Activated T-helper 17 cell treated with anti-CD3 and anti-CD28 coated beads, Interleukin-2, amount 50 U/mL, for 72 hours (primary cell): ENCODE results near the gene ZNF503. TPM values are rescaled to one million over a fixed set of nuclear protein-coding genes. Genes with fewer than 3 reads are reported as not detected.
A peak's percentile ranks its signal among the peaks of the same experiment; 100 is the strongest.

Experiments used
- ATAC-seq: fragments of 150-1000 bp; cut with Tn5 transposase; replicated peaks from 2 replicates; pipeline ENCODE4 v1.10.0; 2021; ENCODE audit warnings: mild to moderate bottlenecking, moderate library complexity
- H3K27ac Mint-ChIP-seq: one replicate; pipeline ENCODE4 v1.8.0; 2022; ENCODE audit warnings: mixed read lengths
- H3K27me3 Mint-ChIP-seq: one replicate; pipeline ENCODE4 v1.8.0; 2022; ENCODE audit warnings: mixed read lengths
- H3K36me3 Mint-ChIP-seq: one replicate; pipeline ENCODE4 v1.8.0; 2022; ENCODE audit warnings: low read depth, mild to moderate bottlenecking, mixed read lengths
- H3K4me1 Mint-ChIP-seq: one replicate; pipeline ENCODE4 v1.8.0; 2022; ENCODE audit warnings: mixed read lengths
- H3K4me3 Mint-ChIP-seq: one replicate; pipeline ENCODE4 v1.8.0; 2022; ENCODE audit warnings: mild to moderate bottlenecking, mixed read lengths
- H3K9me3 Mint-ChIP-seq: one replicate; pipeline ENCODE4 v1.8.0; 2022; ENCODE audit warnings: mixed read lengths
- total RNA-seq, 2 donors: library from RNA; stranded (reverse); gene quantifications; one replicate each; pipeline ENCODE4 v1.2.3, GENCODE V29; 2022

ZNF503 gene
- total RNA-seq, 2 donors from 2014 or later: 0.13 to 0.30 TPM

GRCh38 chr10:75405598-75406461, 4.3 kb upstream of the ZNF503 start:
- Mint-ChIP-seq H3K9me3 (peaks cover 6% of the 10 kb centered on the region), H3K4me1 (peaks cover 14% of the 10 kb centered on the region), H3K27ac (no peak overlapping the region), H3K4me3 (no peak overlapping the region), H3K36me3 (peaks cover 21% of the 10 kb centered on the region), H3K27me3 (peaks cover 48% of the 10 kb centered on the region)
- no peak for ATAC-seq

- no peak for ATAC-seq
- Mint-ChIP-seq H3K4me3 (no peak overlapping the region), H3K4me1 (peaks cover 14% of the 10 kb centered on the region), H3K27me3 (peaks cover 43% of the 10 kb centered on the region), H3K36me3 (peaks cover 21% of the 10 kb centered on the region), H3K27ac (no peak overlapping the region), H3K9me3 (peaks cover 3% of the 10 kb centered on the region)
Observed at GRCh38 chr10:75404815-75405597, 3.4 kb upstream of the ZNF503 start.

GRCh38 chr10:75403939-75404814, 2.6 kb upstream of the ZNF503 start:
- H3K27ac Mint-ChIP-seq: no peak overlapping the region
- peaks cover 3% of the 10 kb centered on the region for H3K9me3 Mint-ChIP-seq
- ATAC-seq: no peak
- peak overlapping the region; percentile 70 for H3K4me3 Mint-ChIP-seq
- peaks cover 40% of the 10 kb centered on the region for H3K27me3 Mint-ChIP-seq
- H3K4me1 Mint-ChIP-seq: peaks cover 14% of the 10 kb centered on the region
- H3K36me3 Mint-ChIP-seq: peaks cover 21% of the 10 kb centered on the region

- peaks cover 14% of the 10 kb centered on the region for H3K4me1 Mint-ChIP-seq
- H3K9me3 Mint-ChIP-seq: peaks cover 3% of the 10 kb centered on the region
- no peak for ATAC-seq
- peaks cover 42% of the 10 kb centered on the region for H3K27me3 Mint-ChIP-seq
- H3K27ac Mint-ChIP-seq: no peak overlapping the region
- peaks cover 21% of the 10 kb centered on the region for H3K36me3 Mint-ChIP-seq
- peak overlapping the region; percentile 70 for H3K4me3 Mint-ChIP-seq
Observed at GRCh38 chr10:75403144-75403938, 1.8 kb upstream of the ZNF503 start.

GRCh38 chr10:75402486-75403143, 1.1 kb upstream of the ZNF503 start:
- Mint-ChIP-seq H3K4me3 (peak overlapping the region; percentile 70), H3K4me1 (peaks cover 14% of the 10 kb centered on the region), H3K27me3 (peaks cover 42% of the 10 kb centered on the region), H3K36me3 (peaks cover 21% of the 10 kb centered on the region), H3K9me3 (peaks cover 3% of the 10 kb centered on the region), H3K27ac (no peak overlapping the region)
- ATAC-seq: no peak

- H3K27ac Mint-ChIP-seq: no peak overlapping the region
- H3K27me3 Mint-ChIP-seq: peaks cover 30% of the 10 kb centered on the region
- peaks cover 10% of the 10 kb centered on the region for H3K4me1 Mint-ChIP-seq
- peak overlapping the region; percentile 73 for H3K4me3 Mint-ChIP-seq
- peaks cover 21% of the 10 kb centered on the region for H3K36me3 Mint-ChIP-seq
- H3K9me3 Mint-ChIP-seq: peaks cover 3% of the 10 kb centered on the region
- peak; percentile 41 for ATAC-seq
Observed at GRCh38 chr10:75400771-75401568, 594 bp downstream of the ZNF503 start.

GRCh38 chr10:75400163-75400770, 1.3 kb downstream of the ZNF503 start:
- Mint-ChIP-seq H3K36me3 (peaks cover 16% of the 10 kb centered on the region), H3K9me3 (no peaks in the 10 kb centered on the region), H3K4me3 (peak overlapping the region; percentile 73), H3K27me3 (peaks cover 25% of the 10 kb centered on the region), H3K4me1 (peaks cover 10% of the 10 kb centered on the region), H3K27ac (no peak overlapping the region)
- no peak for ATAC-seq

GRCh38 chr10:75399461-75400162, 2.0 kb downstream of the ZNF503 start:
- Mint-ChIP-seq H3K27me3 (peaks cover 30% of the 10 kb centered on the region), H3K36me3 (peaks cover 21% of the 10 kb centered on the region), H3K4me3 (peak overlapping the region; percentile 73), H3K4me1 (peaks cover 16% of the 10 kb centered on the region), H3K27ac (no peak overlapping the region), H3K9me3 (no peaks in the 10 kb centered on the region)
- no peak for ATAC-seq

- Mint-ChIP-seq H3K27ac (no peak overlapping the region), H3K27me3 (peaks cover 34% of the 10 kb centered on the region), H3K4me1 (peaks cover 12% of the 10 kb centered on the region), H3K4me3 (no peak overlapping the region), H3K36me3 (peaks cover 17% of the 10 kb centered on the region), H3K9me3 (no peaks in the 10 kb centered on the region)
- ATAC-seq: no peak
Observed at GRCh38 chr10:75398692-75399460, 2.7 kb downstream of the ZNF503 start.

GRCh38 chr10:75398200-75398691, 3.3 kb downstream of the ZNF503 start:
- no peak for ATAC-seq
- Mint-ChIP-seq H3K27me3 (peaks cover 34% of the 10 kb centered on the region), H3K9me3 (no peaks in the 10 kb centered on the region), H3K27ac (no peak overlapping the region), H3K36me3 (peaks cover 14% of the 10 kb centered on the region), H3K4me3 (no peak overlapping the region), H3K4me1 (peaks cover 10% of the 10 kb centered on the region)

GRCh38 chr10:75397496-75398199, 3.9 kb downstream of the ZNF503 start:
- no peaks in the 10 kb centered on the region for H3K9me3 Mint-ChIP-seq
- no peak for ATAC-seq
- H3K27ac Mint-ChIP-seq: no peak overlapping the region
- H3K4me1 Mint-ChIP-seq: peaks cover 10% of the 10 kb centered on the region
- no peak overlapping the region for H3K4me3 Mint-ChIP-seq
- peaks cover 33% of the 10 kb centered on the region for H3K27me3 Mint-ChIP-seq
- H3K36me3 Mint-ChIP-seq: peaks cover 10% of the 10 kb centered on the region
